ENCODE measurements around the gene FAM193B. TPM values are rescaled to one million over a fixed set of nuclear protein-coding genes. Genes with fewer than 3 reads are reported as not detected.

FAM193B gene
- total RNA-seq, 3 donors from 2014 or later, result 35.4 to 81.5 (median 77.0) TPM

DNA sequence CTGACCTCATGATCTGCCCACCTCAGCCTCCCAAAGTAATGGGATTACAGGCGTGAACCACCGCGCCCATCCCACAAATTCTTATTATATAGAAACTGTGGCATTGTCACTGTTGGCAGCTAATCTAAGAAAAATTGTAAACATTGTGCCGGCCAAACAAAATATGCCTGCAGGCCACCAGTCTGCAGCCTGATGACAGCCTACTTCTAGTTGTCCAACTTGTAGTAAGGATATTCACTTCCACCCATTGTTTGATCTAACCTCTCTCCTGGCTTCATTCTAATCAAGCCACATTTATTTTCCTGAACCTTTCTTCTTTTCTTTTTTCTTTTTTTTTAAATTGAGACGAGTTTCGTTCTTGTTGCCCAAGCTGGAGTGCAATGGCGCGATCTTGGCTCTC, 24.0 kb upstream of the FAM193B start:
- H3K36me3 ChIP-seq, result no peaks in the 10 kb centered on the region
- no peaks in the 10 kb centered on the region for H3K4me1 ChIP-seq
- H3K27ac ChIP-seq, result no peak overlapping the region
- intact Hi-C loops (cut with DNase I; ENCODE audit: low total_unique reads), result no loop called here
- TF ChIP-seq, protein P1, sequence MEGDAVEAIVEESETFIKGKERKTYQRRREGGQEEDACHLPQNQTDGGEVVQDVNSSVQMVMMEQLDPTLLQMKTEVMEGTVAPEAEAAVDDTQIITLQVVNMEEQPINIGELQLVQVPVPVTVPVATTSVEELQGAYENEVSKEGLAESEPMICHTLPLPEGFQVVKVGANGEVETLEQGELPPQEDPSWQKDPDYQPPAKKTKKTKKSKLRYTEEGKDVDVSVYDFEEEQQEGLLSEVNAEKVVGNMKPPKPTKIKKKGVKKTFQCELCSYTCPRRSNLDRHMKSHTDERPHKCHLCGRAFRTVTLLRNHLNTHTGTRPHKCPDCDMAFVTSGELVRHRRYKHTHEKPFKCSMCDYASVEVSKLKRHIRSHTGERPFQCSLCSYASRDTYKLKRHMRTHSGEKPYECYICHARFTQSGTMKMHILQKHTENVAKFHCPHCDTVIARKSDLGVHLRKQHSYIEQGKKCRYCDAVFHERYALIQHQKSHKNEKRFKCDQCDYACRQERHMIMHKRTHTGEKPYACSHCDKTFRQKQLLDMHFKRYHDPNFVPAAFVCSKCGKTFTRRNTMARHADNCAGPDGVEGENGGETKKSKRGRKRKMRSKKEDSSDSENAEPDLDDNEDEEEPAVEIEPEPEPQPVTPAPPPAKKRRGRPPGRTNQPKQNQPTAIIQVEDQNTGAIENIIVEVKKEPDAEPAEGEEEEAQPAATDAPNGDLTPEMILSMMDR (IDR thresholded peaks at IDR 0.05), result no peak
- TF ChIP-seq POLR2A (IDR thresholded peaks at IDR 0.05), result no peak
- TF ChIP-seq POLR2AphosphoS5 (IDR thresholded peaks at IDR 0.05), result no peak
- no peak for DNase-seq (ENCODE audit: low spot score in 2 of 2)
- H3K27me3 ChIP-seq, result no peaks in the 10 kb centered on the region
- H3K9me3 ChIP-seq, result no peaks in the 10 kb centered on the region
- H3K4me3 ChIP-seq, result no peak overlapping the region

DNA sequence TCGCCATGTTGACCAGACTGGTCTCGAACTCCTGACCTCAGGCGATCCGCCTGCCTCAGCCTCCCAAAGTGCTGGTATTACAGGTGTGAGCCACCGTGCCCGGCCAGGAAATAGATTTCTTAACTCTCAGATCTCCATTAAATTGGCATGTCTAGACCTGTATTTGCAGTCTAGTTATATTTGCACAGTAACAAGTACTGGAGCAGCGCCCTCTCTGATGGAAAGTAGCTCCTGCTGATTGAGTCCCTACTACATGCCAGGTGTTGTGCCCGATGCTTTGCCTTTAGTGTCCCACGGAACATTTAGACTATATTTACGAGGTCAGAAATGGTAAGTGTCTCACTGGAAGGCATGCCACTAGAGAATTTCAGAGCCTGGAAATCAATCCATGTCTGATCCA, 21.8 kb upstream of the FAM193B start:
- H3K27me3 ChIP-seq, result no peaks in the 10 kb centered on the region
- no peaks in the 10 kb centered on the region for H3K36me3 ChIP-seq
- DNase-seq (ENCODE audit: low spot score in 2 of 2), result no peak
- H3K9me3 ChIP-seq, result no peaks in the 10 kb centered on the region
- intact Hi-C loops (cut with DNase I; ENCODE audit: low total_unique reads), result no loop called here
- TF ChIP-seq, protein P1 (IDR thresholded peaks at IDR 0.05), result no peak
- peak overlapping the region; percentile 74 to 77 for H3K27ac ChIP-seq
- no peaks in the 10 kb centered on the region for H3K4me1 ChIP-seq
- no peak overlapping the region for H3K4me3 ChIP-seq

DNA sequence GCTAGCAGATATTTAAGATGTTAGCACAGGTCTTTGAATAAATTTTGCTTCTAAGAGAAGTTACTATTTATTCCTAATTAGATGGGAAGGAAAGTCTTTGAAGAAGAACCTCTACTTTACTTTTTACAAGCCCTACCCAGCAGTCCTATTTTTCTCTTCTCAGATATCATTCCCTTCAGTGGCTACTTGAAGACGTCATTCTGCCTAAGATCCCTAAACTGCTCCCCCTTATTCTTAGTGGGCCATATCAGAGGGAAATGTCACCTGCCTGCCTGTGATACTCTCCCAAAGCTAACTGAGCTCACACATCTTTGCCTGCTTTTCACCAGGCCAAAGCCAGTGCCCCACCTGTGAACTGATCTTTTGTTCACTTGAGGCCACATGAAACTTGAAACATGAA, 21.1 kb upstream of the FAM193B start:
- Histone ChIP-seq H3K4me1 (no peaks in the 10 kb centered on the region), H3K4me3 (no peak overlapping the region), H3K27ac (peak overlapping the region; percentile 74 to 77), H3K27me3 (no peaks in the 10 kb centered on the region), H3K9me3 (no peaks in the 10 kb centered on the region), H3K36me3 (no peaks in the 10 kb centered on the region)
- peak in 1 of 2 donors; percentile 23 for DNase-seq (ENCODE audit: low spot score in 2 of 2)
- intact Hi-C loops (cut with DNase I; ENCODE audit: low total_unique reads), result no loop called here
- TF ChIP-seq POLR2AphosphoS5 (IDR thresholded peaks at IDR 0.05), result no peak
- TF ChIP-seq POLR2A (IDR thresholded peaks at IDR 0.05), result no peak
- TF ChIP-seq, protein P1 (IDR thresholded peaks at IDR 0.05), result no peak

DNA sequence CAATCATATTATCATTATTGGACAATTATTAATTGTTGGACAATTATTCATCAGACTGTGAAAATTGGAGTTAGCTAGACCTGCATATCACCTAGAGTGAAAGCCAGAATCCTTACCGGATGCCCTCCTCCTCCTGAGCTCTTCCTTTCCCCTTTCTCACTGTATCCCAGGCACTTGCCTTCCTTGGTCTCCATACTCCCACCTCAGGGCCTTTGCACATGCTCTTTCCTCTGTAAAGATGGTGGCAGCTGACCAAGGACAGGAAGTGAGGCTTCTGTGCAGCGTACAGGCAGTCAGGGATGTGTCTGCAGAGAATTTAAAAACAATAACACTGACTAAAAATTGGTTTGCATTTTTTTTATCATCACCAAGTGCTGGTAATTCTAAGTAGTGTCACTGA, 15.5 kb upstream of the FAM193B start:
- TF ChIP-seq POLR2AphosphoS5 (IDR thresholded peaks at IDR 0.05), result no peak
- TF ChIP-seq POLR2A (IDR thresholded peaks at IDR 0.05), result no peak
- TF ChIP-seq, protein P1 (IDR thresholded peaks at IDR 0.05), result no peak
- no peak for DNase-seq (ENCODE audit: low spot score in 2 of 2)
- Histone ChIP-seq H3K27ac (no peak overlapping the region), H3K4me3 (no peak overlapping the region), H3K4me1 (no peaks in the 10 kb centered on the region), H3K36me3 (no peaks in the 10 kb centered on the region), H3K27me3 (no peaks in the 10 kb centered on the region), H3K9me3 (no peaks in the 10 kb centered on the region)
- intact Hi-C loops (cut with DNase I; ENCODE audit: low total_unique reads), result no loop called here

DNA sequence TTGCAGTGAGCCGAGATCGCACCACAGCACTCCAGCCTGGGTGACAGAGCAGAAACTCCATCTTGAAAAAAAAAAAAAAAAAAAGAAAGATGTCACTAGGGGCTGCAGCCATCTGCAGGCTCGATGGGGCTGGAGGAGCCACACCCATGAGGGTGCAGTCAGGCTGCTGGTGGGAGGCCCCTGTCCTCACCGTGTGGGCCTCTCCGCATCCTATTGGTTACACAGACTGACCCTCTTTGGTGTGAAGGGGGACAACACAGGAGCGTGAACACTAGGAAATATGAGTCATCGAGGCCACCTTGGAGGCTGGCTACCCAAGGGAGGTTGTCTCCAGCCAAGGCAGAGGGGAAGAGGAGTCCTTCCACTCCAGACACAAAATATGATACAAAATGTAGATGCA, 14.0 kb upstream of the FAM193B start:
- intact Hi-C loops (cut with DNase I; ENCODE audit: low total_unique reads), result no loop called here
- Histone ChIP-seq H3K36me3 (no peaks in the 10 kb centered on the region), H3K27me3 (no peaks in the 10 kb centered on the region), H3K9me3 (no peaks in the 10 kb centered on the region), H3K27ac (no peak overlapping the region), H3K4me3 (no peak overlapping the region), H3K4me1 (no peaks in the 10 kb centered on the region)
- no peak for DNase-seq (ENCODE audit: low spot score in 2 of 2)
- TF ChIP-seq POLR2AphosphoS5 (IDR thresholded peaks at IDR 0.05), result no peak
- TF ChIP-seq, protein P1 (IDR thresholded peaks at IDR 0.05), result no peak
- TF ChIP-seq POLR2A (IDR thresholded peaks at IDR 0.05), result no peak
